COR-L47 (cell line): ENCODE data around the gene GNPTAB.

Experiments
- DNase-seq: peaks from one replicate; lab custom pipeline; 2025; lab: John Stamatoyannopoulos, UW

The GNPTAB gene

DNA sequence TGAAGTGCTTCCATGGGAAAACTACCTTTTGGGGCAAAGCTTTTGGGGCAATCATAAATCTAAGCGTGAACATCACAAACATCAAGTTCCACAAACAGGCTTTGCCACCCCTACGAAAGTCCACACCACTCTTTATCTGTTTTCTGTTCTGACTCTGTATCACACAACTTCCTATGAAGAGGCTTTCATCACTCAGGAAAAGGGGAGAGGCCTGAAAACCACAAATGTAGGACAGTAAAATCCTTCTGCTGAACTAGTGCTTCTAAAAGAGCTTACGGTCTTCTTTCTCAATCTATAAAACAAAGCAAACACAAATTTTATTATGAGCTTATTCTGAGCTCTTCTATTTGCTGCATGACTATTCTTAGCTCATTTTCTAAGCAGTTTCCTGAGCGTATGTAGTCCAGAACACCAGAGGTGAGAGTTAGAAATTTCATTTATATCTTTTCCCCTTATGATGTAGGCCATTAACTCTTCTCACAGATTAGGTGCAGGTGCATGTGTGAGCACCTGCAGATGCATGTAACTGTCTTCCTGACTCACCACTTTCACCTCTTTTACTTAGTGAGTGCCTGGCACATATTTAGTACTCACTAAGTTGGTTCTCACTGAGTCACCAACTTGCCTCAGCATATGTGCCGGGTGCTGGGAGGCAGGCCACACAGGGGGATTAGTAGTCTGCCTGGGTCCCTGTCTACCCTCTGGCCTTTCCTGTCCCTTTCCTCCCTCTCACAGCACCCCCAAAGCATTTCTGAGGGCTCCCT, 58.6 kb downstream of the GNPTAB start:
- no peak for DNase-seq

DNA sequence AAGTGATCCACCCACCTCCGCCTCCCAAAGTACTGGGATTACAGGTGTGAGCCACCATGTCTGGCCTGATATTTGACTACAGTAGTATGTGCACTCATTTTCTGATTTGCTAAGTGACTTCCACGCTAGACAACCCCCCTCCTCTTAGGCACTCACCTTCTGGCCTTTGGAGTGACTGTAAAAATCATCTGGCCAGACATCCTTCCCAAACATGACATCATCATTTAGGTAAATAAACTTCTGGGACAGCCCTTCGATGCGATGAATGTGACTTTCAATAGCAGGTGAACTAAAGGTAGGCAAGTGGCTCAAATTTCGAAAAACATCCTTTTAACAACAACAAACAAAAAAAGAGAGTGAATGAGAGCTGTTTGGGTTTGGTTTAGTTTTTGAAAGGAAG, 60.9 kb downstream of the GNPTAB start:
- no peak for DNase-seq

DNA sequence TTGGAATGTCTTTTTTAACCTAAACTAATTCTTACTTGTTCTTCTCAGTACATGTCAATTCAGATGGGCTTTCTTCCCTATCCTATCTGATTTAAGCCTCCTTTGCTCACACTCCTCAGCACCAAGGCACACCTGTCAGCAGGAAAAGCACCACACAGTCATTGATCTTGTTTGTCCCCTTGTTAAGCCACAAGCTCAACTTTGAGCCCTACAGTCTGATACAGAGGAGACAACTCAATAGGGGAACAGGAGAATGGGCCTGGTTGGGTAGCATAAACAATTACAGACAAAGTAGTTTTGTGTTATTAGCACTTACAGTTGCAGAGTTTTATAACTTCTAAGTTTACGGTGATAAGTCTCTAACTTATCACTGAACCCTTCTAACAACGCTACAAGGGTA, 62.0 kb downstream of the GNPTAB start:
- DNase-seq: no peak

DNA sequence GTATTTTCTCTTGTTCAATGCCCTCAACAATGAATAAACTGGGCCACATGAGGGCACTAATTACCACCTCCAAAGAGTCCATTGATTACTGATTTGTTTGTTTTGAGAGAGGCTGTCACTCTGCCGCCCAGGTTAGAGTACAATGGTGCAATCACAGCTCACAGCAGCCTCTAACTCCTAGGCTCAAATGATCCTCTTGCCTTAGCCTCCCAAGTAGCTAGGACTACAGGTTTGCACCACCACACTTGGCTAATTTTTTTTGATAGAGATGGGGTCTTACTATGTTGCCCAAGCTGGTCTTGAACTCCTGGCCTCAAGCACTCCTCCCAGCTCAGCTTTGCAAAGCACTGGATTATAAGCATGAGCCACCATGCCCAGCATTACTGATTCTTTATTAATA, 63.2 kb downstream of the GNPTAB start:
- DNase-seq: no peak

DNA sequence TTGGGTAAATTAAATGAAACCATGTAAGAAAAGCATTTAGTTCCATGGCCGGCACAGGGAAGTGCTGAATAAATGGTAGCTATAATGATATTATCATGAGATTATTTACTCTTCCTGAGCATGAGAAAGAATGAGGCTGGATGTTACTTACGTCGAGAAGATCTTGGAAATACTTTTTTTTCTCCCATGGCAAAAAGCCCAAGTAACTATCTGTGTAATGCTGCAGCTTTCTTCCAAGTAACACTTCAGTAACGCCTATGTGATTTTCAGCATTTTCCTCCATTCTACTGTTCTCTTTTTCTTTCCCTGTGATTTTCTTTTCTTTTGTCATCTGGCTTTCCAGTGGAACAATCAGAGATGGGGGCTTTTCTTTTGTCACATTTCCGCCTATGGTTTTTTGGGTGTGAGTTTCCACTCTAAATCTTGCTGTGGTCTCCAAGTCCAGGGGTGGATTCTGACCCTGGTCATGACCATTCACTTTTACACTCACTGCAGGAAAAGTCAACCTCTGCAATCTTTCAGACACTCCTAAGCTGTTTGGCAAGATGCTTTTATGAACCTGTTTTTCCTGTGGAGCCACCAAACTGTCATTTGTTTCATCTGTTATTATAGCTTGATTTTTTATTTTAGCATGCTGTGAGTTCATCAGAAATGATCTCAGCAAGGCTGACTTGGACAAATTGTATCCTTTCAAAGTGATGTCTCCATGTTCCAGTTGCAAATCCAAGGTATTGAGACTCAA, 66.5 kb downstream of the GNPTAB start:
- DNase-seq: no peak

DNA sequence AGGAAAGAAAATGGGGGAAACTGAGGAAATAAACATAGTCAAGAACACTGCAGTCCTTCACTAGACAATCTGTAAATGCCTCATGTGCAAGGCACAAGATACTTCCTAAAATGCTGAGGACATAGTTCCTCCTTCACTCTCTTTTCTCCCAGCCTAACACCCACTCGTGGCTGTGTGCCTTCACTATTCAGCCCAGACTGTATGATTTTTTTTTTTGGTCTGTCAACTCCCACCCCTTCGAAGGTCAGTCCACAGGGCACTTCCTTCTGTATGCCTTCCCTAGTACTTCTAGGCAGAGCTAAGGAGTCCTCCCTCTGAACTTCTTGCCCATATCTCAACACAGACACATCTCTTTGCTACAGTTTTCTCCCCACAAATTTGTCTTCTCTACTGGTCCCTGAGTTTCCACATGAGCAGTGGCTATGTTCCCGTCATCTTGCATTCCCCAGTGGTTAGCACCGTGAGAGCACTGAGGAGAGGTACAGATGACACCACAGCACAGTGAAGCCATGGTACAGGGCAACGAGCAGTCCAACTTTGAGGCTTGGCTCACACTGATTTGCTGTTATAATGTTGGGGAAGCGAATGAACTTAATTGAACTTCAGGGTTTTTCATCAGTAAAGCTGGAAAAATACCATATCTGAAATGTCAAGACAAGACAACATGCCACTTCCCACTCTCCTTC, 67.4 kb downstream of the GNPTAB start:
- no peak for DNase-seq

DNA sequence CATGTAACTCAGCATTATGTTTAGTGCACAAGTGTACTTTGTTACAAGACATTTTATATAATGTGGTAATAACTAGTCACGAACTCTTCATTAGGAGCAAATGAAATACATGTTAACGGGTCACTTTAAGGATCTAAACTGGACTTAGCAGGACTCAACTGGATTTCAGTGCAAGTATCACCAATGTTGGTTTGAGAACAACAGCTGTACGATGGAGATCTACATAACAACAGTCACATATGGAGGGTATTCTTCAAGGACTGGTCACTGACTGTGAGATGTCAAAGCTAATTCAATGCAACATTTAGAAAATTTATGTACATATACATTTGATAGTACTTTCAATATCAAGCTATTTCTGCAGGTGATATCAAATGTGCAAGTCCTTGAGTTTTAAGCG, 69.0 kb downstream of the GNPTAB start:
- DNase-seq: no peak

DNA sequence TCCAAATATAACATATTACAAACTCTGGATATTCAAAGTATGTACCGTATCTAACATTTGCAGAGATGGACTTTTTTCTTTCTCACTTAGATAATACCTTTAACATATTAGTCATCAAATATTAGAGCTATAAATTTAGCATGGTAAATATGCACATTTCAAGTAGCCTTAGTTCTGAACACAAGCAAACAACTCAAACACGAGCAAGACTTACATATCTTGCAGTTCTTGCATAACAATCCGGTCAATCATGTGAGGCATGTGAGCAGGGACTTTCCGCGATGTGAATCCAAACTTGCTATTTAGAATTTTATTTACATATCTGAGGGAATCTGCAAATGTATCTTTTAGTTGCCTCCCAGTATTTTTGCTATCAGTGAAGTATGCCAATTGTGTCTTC, 69.4 kb downstream of the GNPTAB start:
- DNase-seq: no peak

DNA sequence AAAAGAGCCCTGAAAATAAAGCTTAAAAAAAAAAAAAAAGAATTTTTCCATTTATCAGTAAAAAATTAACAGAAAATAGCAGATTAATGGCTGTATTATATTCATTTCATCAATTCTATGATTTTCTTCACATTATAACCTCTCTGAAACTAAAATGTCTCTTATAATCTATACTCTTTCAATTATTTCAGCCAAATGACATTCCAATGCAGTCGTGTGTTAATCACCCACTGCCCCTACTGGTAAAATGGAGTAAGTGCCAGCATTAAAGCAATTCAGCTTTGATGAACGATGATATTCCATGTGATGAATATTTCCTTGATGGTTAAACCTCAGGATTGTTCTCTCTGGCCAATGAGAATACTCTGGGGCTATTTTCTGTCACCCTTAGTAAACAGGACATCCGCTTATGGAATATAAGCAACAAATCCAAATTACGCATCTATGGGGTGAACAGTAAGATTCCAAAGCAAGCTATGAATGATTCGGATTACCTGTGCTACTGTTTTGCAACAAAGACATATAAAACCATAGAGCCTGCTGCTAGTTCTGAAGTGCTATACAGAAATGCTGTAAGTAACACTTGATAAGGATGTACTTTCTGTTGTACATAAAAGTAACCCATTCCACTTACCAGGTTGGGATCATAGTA, 71.2 kb downstream of the GNPTAB start:
- no peak for DNase-seq

DNA sequence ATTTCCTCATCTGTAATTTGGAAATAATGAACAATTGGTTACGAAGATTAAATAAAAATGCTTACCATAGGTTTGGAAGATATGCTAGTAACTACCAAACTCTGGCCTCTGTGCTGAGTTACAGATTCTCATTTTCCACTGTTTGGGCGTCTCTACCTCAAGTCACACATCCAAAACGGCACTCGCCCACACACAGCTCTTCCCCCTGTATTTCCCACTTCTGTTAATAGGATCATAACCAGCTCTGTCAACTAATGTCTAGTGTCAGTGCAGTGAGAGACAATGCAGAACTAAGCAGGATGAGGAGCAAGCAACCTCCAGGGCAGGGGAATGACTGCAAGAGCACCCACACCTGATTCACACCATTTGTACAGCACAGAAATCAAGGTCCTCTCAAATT, 80.6 kb downstream of the GNPTAB start:
- no peak for DNase-seq

DNA sequence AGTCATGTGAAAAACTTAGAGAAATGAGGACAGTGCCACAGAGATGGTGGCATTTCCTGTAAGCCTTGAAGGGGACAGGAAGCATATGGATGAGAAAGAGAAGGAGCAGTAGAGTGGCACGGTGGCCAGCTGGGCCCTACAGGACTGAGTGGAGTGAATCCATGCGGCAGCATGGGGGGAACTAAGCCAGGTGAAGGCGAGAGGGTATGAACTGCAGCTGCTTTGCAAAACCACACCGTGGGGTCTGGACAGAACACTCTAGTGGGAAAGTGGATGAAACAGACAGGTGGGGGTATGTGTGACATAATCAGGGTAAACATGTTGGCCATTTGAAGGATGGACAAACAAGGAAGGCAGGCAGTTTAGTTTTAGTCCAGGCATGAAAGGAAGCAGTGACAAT, 81.1 kb downstream of the GNPTAB start:
- DNase-seq: no peak

DNA sequence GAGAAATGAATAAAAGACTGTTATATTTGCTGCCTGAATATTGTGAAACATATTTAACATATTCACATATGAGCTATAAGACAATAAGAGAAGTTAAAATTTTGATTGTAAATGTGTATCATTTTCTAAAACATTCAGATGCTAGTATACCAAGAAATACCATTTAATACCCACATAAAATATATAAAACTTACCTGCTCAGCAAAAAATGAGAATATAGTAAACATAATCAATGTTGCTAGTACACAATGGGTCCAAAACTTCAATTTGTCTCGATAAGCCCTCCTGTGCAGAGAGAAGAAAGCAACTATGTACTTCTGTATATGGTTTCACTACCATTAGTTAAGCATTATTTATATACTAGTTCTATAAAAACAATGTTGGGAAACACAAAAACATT, 81.9 kb downstream of the GNPTAB start:
- DNase-seq: no peak

DNA sequence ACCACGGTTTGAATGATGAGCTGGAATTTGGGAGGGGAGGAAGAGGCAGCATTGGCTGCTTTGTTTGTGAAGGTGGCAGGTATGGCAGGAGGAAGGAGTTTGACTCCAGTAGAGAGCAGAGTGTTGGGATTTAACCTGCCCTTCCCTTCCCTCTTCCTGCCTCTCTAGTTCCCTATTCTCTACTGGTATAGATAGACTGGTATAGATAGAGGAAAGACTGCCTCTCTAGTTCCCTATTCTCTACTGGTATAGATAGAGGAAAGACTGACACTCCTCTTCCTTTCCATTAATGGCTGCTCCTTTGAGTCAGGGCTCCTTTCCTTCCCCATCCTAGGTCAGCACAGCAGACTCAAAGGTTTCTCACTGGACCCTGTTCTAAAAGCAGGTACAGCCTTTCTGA, 83.1 kb downstream of the GNPTAB start:
- no peak for DNase-seq

DNA sequence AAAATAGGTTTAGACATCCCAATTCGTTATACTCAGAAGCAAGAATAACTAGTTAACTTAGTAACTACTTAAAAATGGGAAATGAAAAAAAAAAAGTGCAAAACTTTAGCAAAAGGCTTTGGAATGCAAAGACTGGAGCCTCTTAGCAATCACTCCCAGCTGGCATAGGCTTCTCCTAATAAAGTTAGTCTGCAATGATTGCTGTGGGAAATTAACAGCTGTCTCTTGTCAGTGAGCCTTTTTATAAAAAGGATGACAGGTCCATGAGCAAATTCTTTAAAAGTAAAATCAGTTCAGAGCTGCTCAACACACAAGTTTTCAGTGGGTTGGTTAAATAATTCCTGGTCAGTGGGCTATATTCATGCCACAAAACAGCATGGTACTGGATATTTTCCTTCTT, 84.1 kb downstream of the GNPTAB start:
- DNase-seq: no peak

DNA sequence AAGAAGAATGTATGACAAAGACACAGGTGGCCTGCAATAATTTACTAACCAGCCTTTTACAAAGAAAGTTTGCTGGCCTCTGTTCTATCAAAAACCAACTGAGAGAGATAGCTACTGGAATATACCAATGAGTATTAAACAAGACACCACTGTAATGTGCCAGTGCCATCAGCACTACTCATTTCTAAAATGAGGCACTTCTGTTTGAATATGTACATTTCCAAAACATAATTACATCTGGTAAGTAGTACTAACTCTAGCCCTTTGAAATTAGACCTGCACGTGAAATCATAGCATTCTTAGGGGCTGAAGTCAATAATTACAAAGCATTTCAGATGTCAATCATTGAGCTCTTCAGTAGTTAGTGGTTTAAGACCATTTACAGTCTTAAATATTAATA, 84.6 kb downstream of the GNPTAB start:
- DNase-seq: no peak

DNA sequence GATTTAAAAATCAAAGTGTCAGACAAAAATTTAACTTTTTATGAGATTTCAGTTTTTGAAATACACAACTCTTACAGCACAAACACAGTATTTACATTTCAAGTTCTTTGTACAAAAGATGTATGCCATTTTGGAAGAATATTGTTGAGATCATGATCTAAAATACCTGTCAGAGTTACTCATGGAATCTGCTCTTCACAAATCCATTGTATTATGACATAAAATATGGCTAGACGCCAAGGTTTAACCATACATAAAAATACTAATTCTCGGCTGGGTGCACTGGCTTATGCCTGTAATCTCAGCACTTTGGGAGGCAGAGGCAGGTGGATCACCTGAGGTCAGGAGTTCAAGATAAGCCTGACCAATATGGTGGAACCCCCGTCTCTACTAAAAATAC, 85.3 kb downstream of the GNPTAB start:
- DNase-seq: no peak

DNA sequence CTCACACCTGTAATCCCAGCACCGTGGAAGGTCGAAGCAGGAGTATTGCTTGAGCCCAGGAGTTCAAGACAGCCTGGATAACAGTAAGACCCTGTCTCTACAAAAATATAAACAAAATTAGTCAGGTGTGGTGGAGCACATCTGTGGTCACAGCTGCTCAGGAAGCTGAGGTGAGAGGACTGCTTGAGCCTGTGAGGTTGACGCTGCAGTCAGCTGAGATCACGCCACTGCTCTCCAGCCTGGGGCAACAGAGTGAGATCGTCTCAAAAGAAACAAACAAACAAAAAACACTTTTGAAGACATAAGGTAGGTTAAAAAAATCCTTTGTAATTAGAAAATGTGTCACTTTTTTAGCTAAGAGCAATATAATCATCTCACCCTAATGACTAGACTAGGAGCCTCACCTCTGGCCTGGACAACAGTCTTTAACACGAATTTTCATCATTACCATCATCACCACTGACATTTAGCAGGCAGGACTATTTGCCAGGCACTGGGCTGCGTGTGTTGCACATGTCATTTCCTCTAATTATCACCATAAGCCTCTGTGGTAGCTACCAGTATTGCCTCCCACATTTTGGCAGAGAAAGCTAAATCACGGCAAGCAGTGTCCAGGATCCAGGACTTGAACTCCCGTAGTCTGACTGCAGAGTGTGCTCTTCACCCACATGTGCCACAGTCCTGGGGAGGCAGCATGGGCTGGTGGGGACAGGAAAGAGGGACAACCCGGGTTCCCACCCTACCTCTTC, 86.9 kb downstream of the GNPTAB start:
- no peak for DNase-seq

DNA sequence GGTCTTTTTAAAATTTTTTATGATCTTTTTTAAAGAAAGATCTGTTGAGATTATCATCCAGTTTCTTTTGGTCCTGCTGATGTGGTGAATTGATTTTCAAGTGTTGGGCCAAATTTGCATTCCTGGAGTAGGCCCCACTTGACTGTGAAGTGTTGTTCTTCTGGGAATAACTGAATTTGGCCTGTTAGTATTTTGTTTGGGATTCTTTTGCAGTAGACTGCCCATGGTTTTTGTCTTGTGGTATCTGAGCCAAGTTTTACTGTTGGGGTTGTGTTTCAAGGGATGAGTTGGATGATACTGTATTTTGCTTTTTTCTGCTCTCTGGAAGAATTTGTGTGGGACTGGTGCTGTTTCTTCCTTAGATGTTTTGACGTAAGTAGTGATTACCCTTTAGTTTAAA, 87.5 kb downstream of the GNPTAB start:
- no peak for DNase-seq

DNA sequence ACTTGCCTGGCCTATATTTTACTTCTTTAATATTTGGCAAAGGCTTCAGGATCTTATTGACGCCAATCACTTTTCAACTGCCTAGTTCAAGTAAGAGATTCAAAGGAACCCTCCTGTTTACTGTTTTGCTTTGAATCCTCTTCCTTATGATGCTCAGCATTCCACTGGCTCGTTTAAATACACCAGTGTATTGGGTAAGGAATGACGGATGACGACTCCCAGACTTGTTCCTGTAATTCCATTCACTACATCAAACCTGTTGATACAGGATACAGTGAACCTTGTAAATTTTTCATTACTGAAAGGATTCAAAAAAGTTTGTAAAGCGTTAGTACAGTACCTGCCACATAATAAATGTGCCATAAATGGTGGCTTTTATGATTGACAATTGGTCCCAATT, 89.8 kb downstream of the GNPTAB start:
- no peak for DNase-seq

DNA sequence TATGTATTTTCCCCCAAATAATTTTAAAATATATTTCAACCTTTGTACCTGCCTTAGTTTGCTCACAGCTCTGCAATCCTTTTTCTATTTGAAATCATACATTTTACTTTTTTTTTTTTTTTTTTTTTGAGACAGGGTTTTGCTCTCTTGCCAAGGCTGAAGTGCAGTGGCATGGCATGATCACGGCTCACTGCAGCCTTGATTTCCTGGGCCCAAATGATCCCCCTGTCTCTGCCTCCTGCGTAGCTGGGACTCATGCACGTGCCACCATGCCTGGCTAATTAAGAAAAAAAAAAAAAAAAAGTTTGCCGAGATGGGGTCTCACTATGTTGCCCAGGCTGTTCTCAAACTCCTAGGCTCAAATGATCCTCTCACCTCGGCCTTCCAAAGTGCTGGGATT, 90.2 kb downstream of the GNPTAB start:
- no peak for DNase-seq

DNA sequence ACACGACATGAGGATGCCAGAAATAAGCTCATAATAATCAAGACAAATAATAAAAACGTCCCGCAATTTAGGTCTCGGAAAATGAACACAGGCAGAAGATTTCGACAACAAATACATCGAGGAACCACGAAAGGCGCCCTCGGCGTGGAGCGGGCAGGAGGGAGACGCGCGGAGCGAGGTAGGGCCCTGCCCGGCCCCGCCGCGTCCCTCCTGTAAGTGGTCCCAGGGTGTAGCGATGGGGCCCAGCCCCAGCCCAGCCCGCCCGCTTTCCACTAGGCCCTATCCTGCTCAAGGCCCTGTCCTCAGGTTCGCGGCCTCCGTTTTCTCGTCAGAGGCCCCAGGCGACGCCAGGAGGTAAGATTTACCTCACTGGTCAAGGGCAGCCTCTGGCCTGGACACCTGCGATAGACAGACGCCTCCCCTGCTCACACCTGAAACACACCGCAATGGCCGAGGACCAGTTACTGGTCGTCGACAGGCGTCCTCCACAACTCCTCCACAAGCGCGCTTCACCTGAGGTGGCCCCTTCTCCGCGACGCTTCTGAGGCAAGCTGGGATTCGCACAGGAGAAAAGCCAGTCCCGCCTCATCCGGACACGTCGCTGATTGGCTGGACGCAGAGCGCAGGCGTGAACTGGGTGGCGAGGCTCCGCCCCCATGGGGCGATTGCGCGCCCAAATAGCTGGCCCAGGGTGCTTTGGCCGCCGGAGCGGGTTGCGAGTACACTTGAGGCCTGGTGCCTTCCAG, 91.7 kb downstream of the GNPTAB start, which contains the start of gene SYCP3:
Gene SYCP3 (minus strand): TSS at position 543 of the 746 bp plus-strand sequence. CDS start 1,527 bp downstream, outside the sequence.
- DNase-seq: no peak
